H1 (cell line): Measurements from ENCODE around the gene FGD5.

Experiments used
- CEBPB ChIP-seq: IDR thresholded peaks from 2 replicates; pipeline ENCODE4 v1.6.1; 2012; ENCODE audit warnings: low read depth, low read length
- HDAC2 ChIP-seq, 2 experiments: fragments of 300-600 bp in 1 of 2; sonication (generic) in 1 of 2; IDR thresholded peaks; 2 replicates each; pipeline ENCODE4 v1.6.1; 2011 to 2012; ENCODE audit warnings: low read depth in 2 of 2, low read length in 2 of 2, mild to moderate bottlenecking in 2 of 2, moderate library complexity in 2 of 2, borderline replicate concordance in 1 of 2, inconsistent platforms in 1 of 2
- RFX5 ChIP-seq: IDR thresholded peaks from 2 replicates; pipeline ENCODE4 v1.6.1; 2011; ENCODE audit warnings: low read depth, low read length, improper control_type of control experiment, borderline replicate concordance
- SP2 ChIP-seq: IDR thresholded peaks from 2 replicates; pipeline ENCODE4 v1.6.1; 2012; ENCODE audit warnings: mild to moderate bottlenecking, low read length, inconsistent platforms
- USF2 ChIP-seq: IDR thresholded peaks from 2 replicates; pipeline ENCODE4 v1.6.1; 2011; ENCODE audit warnings: low read length, improper control_type of control experiment
- TF ChIP-seq, protein P1 (sequence below), 3 experiments: IDR thresholded peaks; 1 replicate in 2 of 3; 2 replicates in 1 of 3; pipeline versions ENCODE4 v1.5.1 to v1.6.1; 2011; ENCODE audit warnings: low read length in 3 of 3, mild to moderate bottlenecking in 3 of 3, inconsistent platforms in 2 of 3, low read depth in 1 of 3, moderate library complexity in 1 of 3; ENCODE audit not compliant: insufficient read depth in 1 of 3; ENCODE audit errors: control extremely low read depth in 1 of 3

GRCh38 chr3:14812196-14812790 is 6.5 kb upstream of the FGD5 start:
- TF ChIP-seq CEBPB (no peak), SP2 (no peak), USF2 (no peak), HDAC2 (IDR thresholded peaks at IDR 0.05; ENCODE audit: borderline replicate concordance in 1 of 2, low read depth in 2 of 2, low read length in 2 of 2) (no peak), RFX5 (no peak)
- TF ChIP-seq, protein P1, sequence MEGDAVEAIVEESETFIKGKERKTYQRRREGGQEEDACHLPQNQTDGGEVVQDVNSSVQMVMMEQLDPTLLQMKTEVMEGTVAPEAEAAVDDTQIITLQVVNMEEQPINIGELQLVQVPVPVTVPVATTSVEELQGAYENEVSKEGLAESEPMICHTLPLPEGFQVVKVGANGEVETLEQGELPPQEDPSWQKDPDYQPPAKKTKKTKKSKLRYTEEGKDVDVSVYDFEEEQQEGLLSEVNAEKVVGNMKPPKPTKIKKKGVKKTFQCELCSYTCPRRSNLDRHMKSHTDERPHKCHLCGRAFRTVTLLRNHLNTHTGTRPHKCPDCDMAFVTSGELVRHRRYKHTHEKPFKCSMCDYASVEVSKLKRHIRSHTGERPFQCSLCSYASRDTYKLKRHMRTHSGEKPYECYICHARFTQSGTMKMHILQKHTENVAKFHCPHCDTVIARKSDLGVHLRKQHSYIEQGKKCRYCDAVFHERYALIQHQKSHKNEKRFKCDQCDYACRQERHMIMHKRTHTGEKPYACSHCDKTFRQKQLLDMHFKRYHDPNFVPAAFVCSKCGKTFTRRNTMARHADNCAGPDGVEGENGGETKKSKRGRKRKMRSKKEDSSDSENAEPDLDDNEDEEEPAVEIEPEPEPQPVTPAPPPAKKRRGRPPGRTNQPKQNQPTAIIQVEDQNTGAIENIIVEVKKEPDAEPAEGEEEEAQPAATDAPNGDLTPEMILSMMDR (IDR thresholded peaks at IDR 0.05; ENCODE audit: control extremely low read depth in 1 of 3, insufficient read depth in 1 of 3, low read depth in 1 of 3, low read length in 3 of 3), result no peak
